GM12873 (cell line): ENCODE results near the gene FGD2.

ENCODE experiments used
- CTCF ChIP-seq: IDR thresholded peaks from 2 replicates; pipeline ENCODE4 v1.5.1; 2012; ENCODE audit warnings: low read depth, mild to moderate bottlenecking, moderate library complexity, low read length, control low read depth; ENCODE audit not compliant: insufficient read depth; ENCODE audit errors: missing control alignments

FGD2 gene

DNA sequence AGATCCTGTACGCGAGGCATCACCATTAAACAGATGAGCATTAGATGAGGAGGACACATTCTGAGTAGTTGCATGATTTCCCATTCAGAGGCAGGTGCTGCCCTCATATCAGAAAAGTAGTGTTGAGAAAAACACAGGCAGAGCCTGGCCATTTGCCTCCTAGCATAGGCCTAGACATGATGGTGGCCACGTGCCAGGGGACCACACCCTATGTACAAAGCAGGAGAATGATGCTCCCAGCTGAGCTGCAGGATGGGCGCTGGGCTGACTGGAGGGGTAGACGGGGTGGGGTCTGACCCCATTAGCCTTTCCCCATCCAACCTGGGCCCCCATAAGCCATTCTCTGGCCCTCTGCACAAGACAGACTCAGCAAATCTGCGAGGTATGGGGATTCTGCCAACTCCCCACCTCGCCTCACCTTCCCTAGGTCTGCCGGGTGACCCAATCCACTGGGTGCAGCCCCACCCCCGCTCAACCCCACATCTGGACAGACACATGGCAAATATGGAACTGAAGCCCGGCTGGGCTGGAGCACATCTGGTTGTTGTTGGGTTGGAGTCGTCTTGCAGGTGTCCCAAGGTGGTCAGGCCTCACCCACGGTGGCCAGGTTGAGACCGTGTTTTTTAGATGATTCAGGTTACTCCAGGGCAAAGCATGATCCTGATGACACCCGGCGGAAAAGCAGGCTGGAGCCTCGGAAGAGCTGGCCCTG is 37.0 kb upstream of the FGD2 start:
- no peak for TF ChIP-seq CTCF

- TF ChIP-seq CTCF: no peak
These were observed 36.2 kb upstream of the FGD2 start for GRCh38 chr6:36969240-36969691.

GRCh38 chr6:36969988-36970891 is 35.2 kb upstream of the FGD2 start:
- TF ChIP-seq CTCF: no peak

- TF ChIP-seq CTCF: no peak
These were observed 34.3 kb upstream of the FGD2 start for GRCh38 chr6:36970892-36971842.

DNA sequence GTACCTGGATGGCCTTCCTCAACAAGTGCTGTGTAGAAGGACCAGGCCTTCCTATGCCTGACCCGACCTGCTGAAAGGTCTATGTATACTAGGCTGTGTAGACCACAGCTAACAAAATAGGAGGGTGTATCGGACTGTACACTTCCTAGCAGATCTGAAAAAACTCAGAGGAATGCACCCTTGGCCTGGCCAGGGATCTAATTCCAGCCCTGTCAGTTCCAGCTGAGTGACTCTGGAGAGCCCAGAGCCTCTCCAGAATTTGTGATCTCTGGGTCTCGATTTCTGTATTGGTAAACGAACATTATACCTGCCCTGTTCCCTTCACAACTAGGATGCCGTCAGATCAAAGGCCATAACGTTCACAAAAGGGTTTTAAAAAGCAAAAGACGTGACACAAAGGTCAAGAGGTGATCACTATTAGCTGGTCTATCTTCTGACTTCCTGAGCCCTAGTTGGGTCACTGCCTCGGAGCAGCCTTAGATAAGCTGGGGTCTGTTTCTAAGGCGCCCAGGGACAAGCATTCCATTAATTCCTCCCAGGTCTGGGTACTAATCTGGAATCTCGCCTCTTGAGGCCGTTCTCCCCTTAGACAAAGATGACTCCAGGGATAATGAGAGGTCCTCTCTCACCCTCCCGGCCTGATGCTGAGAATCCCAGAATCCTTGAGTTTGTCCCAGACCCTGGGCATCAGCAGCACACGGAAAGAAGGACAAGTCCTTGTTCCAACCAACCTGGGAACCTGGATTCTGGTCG is 33.4 kb upstream of the FGD2 start:
- no peak for TF ChIP-seq CTCF

DNA sequence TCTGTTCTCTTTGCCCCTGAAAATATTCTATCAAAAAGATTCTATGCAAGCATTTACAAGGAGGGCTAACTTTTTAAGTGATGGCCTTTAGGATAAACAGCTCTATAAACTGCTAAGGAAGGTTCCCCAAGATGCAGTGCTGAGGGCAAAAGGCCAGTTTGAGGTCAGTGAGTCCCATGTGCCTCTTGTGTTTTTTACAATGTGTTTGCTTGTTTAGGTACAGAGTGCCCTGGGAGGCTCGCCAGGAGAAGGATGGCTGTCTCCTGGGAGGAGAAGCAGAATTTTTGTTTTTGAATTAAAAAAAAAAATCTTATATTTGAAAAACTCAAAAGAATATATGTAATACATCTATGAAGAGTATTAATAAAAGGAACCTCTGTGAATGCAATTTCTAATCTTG is 32.3 kb upstream of the FGD2 start:
- TF ChIP-seq CTCF: no peak
